HepG2 (cell line): ENCODE results near the gene ARFGEF2. TPM values are rescaled to one million over a fixed set of nuclear protein-coding genes. Genes with fewer than 3 reads are reported as not detected.

Experiments
- GABPB1 ChIP-seq: IDR thresholded peaks from 2 replicates; pipeline ENCODE4 v1.6.1; 2016; ENCODE audit warnings: mild to moderate bottlenecking, missing genetic modification reagents, moderate library complexity, missing compliant biosample characterization
- ISX ChIP-seq: sonication (generic); formaldehyde crosslinking; conservative IDR thresholded peaks from 2 replicates; pipeline ENCODE4 v1.5.0; 2020; ENCODE audit warnings: missing genetic modification reagents
- JARID2 ChIP-seq: sonication (generic); formaldehyde crosslinking; IDR thresholded peaks from 2 replicates; pipeline ENCODE4 v1.8.1; 2023; ENCODE audit warnings: missing genetic modification reagents, inconsistent platforms; ENCODE audit not compliant: insufficient replicate concordance
- KDM1A ChIP-seq: IDR thresholded peaks from 2 replicates; pipeline ENCODE4 v1.6.1; 2016; ENCODE audit warnings: missing compliant biosample characterization
- MTA1 ChIP-seq: sonication (generic); formaldehyde crosslinking; IDR thresholded peaks from 2 replicates; pipeline ENCODE4 v1.4.0; 2020; ENCODE audit warnings: missing genetic modification reagents, mild to moderate bottlenecking, borderline replicate concordance
- MYC ChIP-seq: sonication (generic); formaldehyde crosslinking; IDR thresholded peaks from 2 replicates; pipeline ENCODE4 v1.9.0; 2021; ENCODE audit warnings: missing genetic modification reagents, borderline replicate concordance
- POLR2AphosphoS2 ChIP-seq: IDR thresholded peaks from 2 replicates; pipeline ENCODE4 v1.6.1; 2011; ENCODE audit warnings: low read depth, low read length, improper control_type of control experiment
- ZFP37 ChIP-seq: sonication (generic); formaldehyde crosslinking; IDR thresholded peaks from 2 replicates; pipeline ENCODE4 v1.4.0; 2020; ENCODE audit warnings: missing genetic modification reagents, borderline replicate concordance
- ZNF367 ChIP-seq: sonication (generic); formaldehyde crosslinking; IDR thresholded peaks from 2 replicates; pipeline ENCODE4 v1.4.0; 2020; ENCODE audit warnings: missing genetic modification reagents, borderline replicate concordance
- ZNF564 ChIP-seq: sonication (generic); formaldehyde crosslinking; IDR thresholded peaks from 2 replicates; pipeline ENCODE4 v1.8.1; 2023; ENCODE audit warnings: mild to moderate bottlenecking, missing genetic modification reagents
- ZNF616 ChIP-seq: sonication (generic); formaldehyde crosslinking; IDR thresholded peaks from 2 replicates; pipeline ENCODE4 v1.5.0; 2020; ENCODE audit warnings: low read depth, mild to moderate bottlenecking, missing genetic modification reagents
- polyA plus RNA-seq, 8 experiments: library from polyadenylated mRNA; depleted of rRNA in 3 of 8; stranded (reverse) in 7 of 8; unstranded in 1 of 8; fragments of >200 nt; fragmentation: Illumina TruSeq in 4 of 8; extraction: Trizol in 4 of 8; gene quantifications; 2 replicates each; pipeline versions ENCODE4 v1.2.1 to v1.2.3, GENCODE V29; 2011 to 2016; ENCODE audit warnings: low read depth in 4 of 8, missing spikeins in 1 of 8, mixed read lengths in 1 of 8; ENCODE audit not compliant: insufficient read depth in 1 of 8
- total RNA-seq, 5 experiments: library from RNA; depleted of rRNA; stranded (reverse); fragments of >200 nt; fragmentation: Illumina TruSeq; extraction: Trizol; gene quantifications; 2 replicates each; pipeline ENCODE4 v1.2.3, GENCODE V29; 2016; ENCODE audit warnings: low read depth in 1 of 5
- TF ChIP-seq, protein P1 (sequence below): sonication (generic); formaldehyde crosslinking; IDR thresholded peaks from 2 replicates; pipeline ENCODE4 v1.5.1; 2020; ENCODE audit warnings: missing genetic modification reagents, mild to moderate bottlenecking, borderline replicate concordance
- TF ChIP-seq, protein P2 (sequence below): sonication (generic); formaldehyde crosslinking; IDR thresholded peaks from 2 replicates; pipeline ENCODE4 v1.4.0; 2020; ENCODE audit warnings: mild to moderate bottlenecking, low read depth, missing genetic modification reagents
- TF ChIP-seq, protein P3 (sequence below): sonication (generic); formaldehyde crosslinking; IDR thresholded peaks from 2 replicates; pipeline ENCODE4 v1.5.0; 2020; ENCODE audit warnings: mild to moderate bottlenecking, missing genetic modification reagents
- TF ChIP-seq, protein P4 (sequence below): sonication (generic); formaldehyde crosslinking; IDR thresholded peaks from 2 replicates; pipeline ENCODE4 v1.8.0; 2022; ENCODE audit warnings: mild to moderate bottlenecking, missing genetic modification reagents, moderate library complexity
- TF ChIP-seq, protein P5 (sequence below): sonication (generic); formaldehyde crosslinking; IDR thresholded peaks from 2 replicates; pipeline ENCODE4 v1.8.0; 2022; ENCODE audit warnings: missing genetic modification reagents, low read depth, mild to moderate bottlenecking, borderline replicate concordance
- TF ChIP-seq, protein P6 (sequence below), 2 experiments: fragments of 450-650 bp in 1 of 2; sonication (generic) in 1 of 2; formaldehyde crosslinking; IDR thresholded peaks; 2 replicates each; pipeline versions ENCODE4 v1.5.0 to v1.8.0; 2020 to 2022; ENCODE audit warnings: mild to moderate bottlenecking in 1 of 2, missing genetic modification reagents in 1 of 2

ARFGEF2 gene
- total and polyA plus RNA-seq, 2 of the 13 experiments (the other 11 are each of a cell fraction or from before 2014, with no cell fraction given): 44.0 to 60.8 TPM

DNA sequence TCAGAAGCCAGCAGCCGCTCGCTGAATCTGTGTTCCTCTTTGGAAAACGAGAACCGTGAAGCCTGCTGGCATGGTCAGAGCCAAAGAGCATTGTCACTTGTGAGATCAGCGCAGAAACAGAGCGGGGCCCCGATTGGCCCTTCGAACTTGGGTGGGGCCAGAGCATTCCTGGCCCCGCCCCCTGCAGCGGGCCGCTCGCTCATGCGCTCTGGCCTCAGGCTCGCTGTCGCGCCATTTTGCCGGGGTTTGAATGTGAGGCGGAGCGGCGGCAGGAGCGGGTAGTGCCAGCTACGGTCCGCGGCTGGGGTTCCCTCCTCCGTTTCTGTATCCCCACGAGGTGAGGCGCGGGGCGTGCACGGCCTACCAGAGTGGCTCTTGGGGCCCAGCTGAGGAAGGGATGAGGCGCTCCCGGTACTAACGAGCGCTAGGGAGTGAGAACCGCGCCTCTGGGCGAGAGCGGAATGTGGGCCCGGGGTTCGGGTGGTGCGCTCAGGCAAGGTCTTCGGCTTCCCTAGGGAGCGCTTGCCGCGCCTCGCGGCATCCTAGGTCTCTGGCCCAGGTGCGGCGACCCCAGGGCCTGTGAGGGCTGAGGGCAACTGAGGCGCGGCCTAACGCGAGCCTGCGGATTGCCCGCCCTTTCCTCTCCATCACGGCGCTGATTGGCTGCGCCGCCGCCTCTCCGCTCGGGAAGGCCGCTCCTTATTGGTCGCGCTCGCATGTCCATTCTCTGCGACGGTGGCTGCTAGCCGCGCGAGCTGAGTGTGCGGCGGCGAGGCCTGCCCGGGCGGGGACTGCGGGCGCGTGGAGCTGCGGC, 124.8 kb downstream of the ARFGEF2 start, which contains the start of gene CSE1L (continued):
- TF ChIP-seq, protein P1, sequence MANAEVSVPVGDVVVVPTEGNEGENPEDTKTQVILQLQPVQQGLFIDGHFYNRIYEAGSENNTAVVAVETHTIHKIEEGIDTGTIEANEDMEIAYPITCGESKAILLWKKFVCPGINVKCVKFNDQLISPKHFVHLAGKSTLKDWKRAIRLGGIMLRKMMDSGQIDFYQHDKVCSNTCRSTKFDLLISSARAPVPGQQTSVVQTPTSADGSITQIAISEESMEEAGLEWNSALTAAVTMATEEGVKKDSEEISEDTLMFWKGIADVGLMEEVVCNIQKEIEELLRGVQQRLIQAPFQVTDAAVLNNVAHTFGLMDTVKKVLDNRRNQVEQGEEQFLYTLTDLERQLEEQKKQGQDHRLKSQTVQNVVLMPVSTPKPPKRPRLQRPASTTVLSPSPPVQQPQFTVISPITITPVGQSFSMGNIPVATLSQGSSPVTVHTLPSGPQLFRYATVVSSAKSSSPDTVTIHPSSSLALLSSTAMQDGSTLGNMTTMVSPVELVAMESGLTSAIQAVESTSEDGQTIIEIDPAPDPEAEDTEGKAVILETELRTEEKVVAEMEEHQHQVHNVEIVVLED: peak; percentile 92
- TF ChIP-seq ISX (CRISPR knock-in tag) (peak; percentile 96), POLR2AphosphoS2 (0 out of 2 replicates have a peak, but pooled peaks have one; percentile 80), GABPB1 (CRISPR knock-in tag) (peak; percentile 94), KDM1A (no peak), JARID2 (peak; percentile 60), ZFP37 (peak; percentile 91), ZNF367 (peak; percentile 92), MYC (CRISPR knock-in tag) (peak; percentile 98), ZNF616 (CRISPR knock-in tag) (peak; percentile 92), ZNF564 (peak; percentile 87; the same call in 1 of the 2 replicates), MTA1 (CRISPR knock-in tag) (peak; percentile 20; the same call in 1 of the 2 replicates)
- TF ChIP-seq, protein P2, sequence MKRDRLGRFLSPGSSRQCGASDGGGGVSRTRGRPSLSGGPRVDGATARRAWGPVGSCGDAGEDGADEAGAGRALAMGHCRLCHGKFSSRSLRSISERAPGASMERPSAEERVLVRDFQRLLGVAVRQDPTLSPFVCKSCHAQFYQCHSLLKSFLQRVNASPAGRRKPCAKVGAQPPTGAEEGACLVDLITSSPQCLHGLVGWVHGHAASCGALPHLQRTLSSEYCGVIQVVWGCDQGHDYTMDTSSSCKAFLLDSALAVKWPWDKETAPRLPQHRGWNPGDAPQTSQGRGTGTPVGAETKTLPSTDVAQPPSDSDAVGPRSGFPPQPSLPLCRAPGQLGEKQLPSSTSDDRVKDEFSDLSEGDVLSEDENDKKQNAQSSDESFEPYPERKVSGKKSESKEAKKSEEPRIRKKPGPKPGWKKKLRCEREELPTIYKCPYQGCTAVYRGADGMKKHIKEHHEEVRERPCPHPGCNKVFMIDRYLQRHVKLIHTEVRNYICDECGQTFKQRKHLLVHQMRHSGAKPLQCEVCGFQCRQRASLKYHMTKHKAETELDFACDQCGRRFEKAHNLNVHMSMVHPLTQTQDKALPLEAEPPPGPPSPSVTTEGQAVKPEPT: peak; percentile 89
- TF ChIP-seq, protein P3, sequence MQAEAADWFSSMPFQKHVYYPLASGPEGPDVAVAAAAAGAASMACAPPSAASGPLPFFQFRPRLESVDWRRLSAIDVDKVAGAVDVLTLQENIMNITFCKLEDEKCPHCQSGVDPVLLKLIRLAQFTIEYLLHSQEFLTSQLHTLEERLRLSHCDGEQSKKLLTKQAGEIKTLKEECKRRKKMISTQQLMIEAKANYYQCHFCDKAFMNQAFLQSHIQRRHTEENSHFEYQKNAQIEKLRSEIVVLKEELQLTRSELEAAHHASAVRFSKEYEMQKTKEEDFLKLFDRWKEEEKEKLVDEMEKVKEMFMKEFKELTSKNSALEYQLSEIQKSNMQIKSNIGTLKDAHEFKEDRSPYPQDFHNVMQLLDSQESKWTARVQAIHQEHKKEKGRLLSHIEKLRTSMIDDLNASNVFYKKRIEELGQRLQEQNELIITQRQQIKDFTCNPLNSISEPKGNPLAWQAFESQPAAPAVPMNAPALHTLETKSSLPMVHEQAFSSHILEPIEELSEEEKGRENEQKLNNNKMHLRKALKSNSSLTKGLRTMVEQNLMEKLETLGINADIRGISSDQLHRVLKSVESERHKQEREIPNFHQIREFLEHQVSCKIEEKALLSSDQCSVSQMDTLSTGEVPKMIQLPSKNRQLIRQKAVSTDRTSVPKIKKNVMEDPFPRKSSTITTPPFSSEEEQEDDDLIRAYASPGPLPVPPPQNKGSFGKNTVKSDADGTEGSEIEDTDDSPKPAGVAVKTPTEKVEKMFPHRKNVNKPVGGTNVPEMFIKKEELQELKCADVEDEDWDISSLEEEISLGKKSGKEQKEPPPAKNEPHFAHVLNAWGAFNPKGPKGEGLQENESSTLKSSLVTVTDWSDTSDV (CRISPR knock-in tag): peak; percentile 99
- TF ChIP-seq, protein P4, sequence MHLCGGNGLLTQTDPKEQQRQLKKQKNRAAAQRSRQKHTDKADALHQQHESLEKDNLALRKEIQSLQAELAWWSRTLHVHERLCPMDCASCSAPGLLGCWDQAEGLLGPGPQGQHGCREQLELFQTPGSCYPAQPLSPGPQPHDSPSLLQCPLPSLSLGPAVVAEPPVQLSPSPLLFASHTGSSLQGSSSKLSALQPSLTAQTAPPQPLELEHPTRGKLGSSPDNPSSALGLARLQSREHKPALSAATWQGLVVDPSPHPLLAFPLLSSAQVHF (CRISPR knock-in tag): peak; percentile 99
- TF ChIP-seq, protein P5, sequence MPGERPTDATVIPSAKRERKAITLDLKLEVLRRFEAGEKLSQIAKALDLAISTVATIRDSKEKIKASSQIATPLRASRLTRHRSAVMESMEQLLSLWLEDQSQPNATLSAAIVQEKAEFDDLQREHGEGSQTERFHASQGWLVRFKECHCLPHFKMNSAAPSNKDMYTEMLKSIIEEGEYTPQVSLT (CRISPR knock-in tag): no peak; the same call in 1 of the 2 replicates
- TF ChIP-seq, protein P6, sequence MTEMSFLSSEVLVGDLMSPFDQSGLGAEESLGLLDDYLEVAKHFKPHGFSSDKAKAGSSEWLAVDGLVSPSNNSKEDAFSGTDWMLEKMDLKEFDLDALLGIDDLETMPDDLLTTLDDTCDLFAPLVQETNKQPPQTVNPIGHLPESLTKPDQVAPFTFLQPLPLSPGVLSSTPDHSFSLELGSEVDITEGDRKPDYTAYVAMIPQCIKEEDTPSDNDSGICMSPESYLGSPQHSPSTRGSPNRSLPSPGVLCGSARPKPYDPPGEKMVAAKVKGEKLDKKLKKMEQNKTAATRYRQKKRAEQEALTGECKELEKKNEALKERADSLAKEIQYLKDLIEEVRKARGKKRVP (CRISPR knock-in tag; IDR thresholded peaks at IDR 0.05): 0 out of 4 replicates have a peak, but pooled peaks of 1 of the 2 experiments have one; percentile 79
